H9 (cell line): ENCODE data around the gene NUP214. TPM values are rescaled to one million over a fixed set of nuclear protein-coding genes. Genes with fewer than 3 reads are reported as not detected.

Experiments
- DNase-seq: peaks from one replicate; pipeline ENCODE4 v3.0.0-alpha.2; 2017
- H2AFZ ChIP-seq: one replicate; pipeline ENCODE4 v1.6.1; 2013; ENCODE audit warnings: mild to moderate bottlenecking, low read length, control low read depth, moderate library complexity
- H2AK5ac ChIP-seq: 2 replicates; pipeline ENCODE4 v1.6.1; 2013; ENCODE audit warnings: low read length, control low read depth, mixed read lengths; ENCODE audit not compliant: insufficient read length
- H2BK120ac ChIP-seq: one replicate; pipeline ENCODE4 v1.6.1; 2013; ENCODE audit warnings: low read depth, mild to moderate bottlenecking, low read length, control low read depth, inconsistent platforms; ENCODE audit not compliant: poor library complexity, severe bottlenecking
- H2BK12ac ChIP-seq: 2 replicates; pipeline ENCODE4 v1.6.1; 2013; ENCODE audit warnings: low read length, control low read depth, mixed read lengths, low read depth; ENCODE audit not compliant: insufficient read length
- H2BK15ac ChIP-seq: 2 replicates; pipeline ENCODE4 v1.6.1; 2013; ENCODE audit warnings: low read depth, low read length, control low read depth
- H2BK20ac ChIP-seq: one replicate; pipeline ENCODE4 v1.6.1; 2013; ENCODE audit warnings: low read depth, mild to moderate bottlenecking, low read length, control low read depth, inconsistent platforms; ENCODE audit not compliant: poor library complexity, severe bottlenecking
- H2BK5ac ChIP-seq: 2 replicates; pipeline ENCODE4 v1.6.1; 2013; ENCODE audit warnings: low read length, control low read depth, mixed read lengths; ENCODE audit not compliant: insufficient read length
- H3K14ac ChIP-seq: 2 replicates; pipeline ENCODE4 v1.6.1; 2013; ENCODE audit warnings: low read length, control low read depth; ENCODE audit not compliant: insufficient read depth
- H3K18ac ChIP-seq: 2 replicates; pipeline ENCODE4 v1.6.1; 2013; ENCODE audit warnings: low read depth, mild to moderate bottlenecking, mixed read lengths, low read length, control low read depth; ENCODE audit not compliant: insufficient read length
- H3K23ac ChIP-seq: 2 replicates; pipeline ENCODE4 v1.6.1; 2013; ENCODE audit warnings: low read length, control low read depth, mixed read lengths, low read depth; ENCODE audit not compliant: insufficient read length
- H3K23me2 ChIP-seq: 2 replicates; pipeline ENCODE4 v1.6.1; 2013; ENCODE audit warnings: low read depth, mild to moderate bottlenecking, mixed read lengths, low read length, control low read depth; ENCODE audit not compliant: insufficient read length, poor library complexity, severe bottlenecking
- H3K27ac ChIP-seq: 2 replicates; pipeline ENCODE4 v1.5.1; 2013; ENCODE audit warnings: low read length, control low read depth, mixed read lengths, low read depth; ENCODE audit not compliant: insufficient read length
- H3K27me3 ChIP-seq: 2 replicates; pipeline ENCODE4 v1.6.1; 2013; ENCODE audit warnings: low read length, control low read depth, inconsistent platforms; ENCODE audit not compliant: insufficient read depth
- H3K4ac ChIP-seq: 2 replicates; pipeline ENCODE4 v1.6.1; 2013; ENCODE audit warnings: low read depth, mild to moderate bottlenecking, control low read depth, inconsistent platforms, low read length, moderate library complexity
- H3K4me1 ChIP-seq: 2 replicates; pipeline ENCODE4 v1.6.1; 2013; ENCODE audit warnings: low read length, control low read depth, inconsistent platforms; ENCODE audit not compliant: insufficient read depth
- H3K4me2 ChIP-seq: 2 replicates; pipeline ENCODE4 v1.6.1; 2013; ENCODE audit warnings: low read length, control low read depth, mixed read lengths; ENCODE audit not compliant: insufficient read length, insufficient read depth
- H3K56ac ChIP-seq: 2 replicates; pipeline ENCODE4 v1.6.1; 2013; ENCODE audit warnings: low read depth, mild to moderate bottlenecking, mixed read lengths, low read length, control low read depth; ENCODE audit not compliant: insufficient read length
- H3K79me1 ChIP-seq: 2 replicates; pipeline ENCODE4 v1.6.1; 2013; ENCODE audit warnings: low read depth, mild to moderate bottlenecking, moderate library complexity, low read length, control low read depth, inconsistent platforms; ENCODE audit not compliant: insufficient read depth, poor library complexity, severe bottlenecking
- H3K79me2 ChIP-seq: 2 replicates; pipeline ENCODE4 v1.6.1; 2013; ENCODE audit warnings: low read length, control low read depth, inconsistent platforms; ENCODE audit not compliant: insufficient read depth
- H3K9ac ChIP-seq: 2 replicates; pipeline ENCODE4 v1.6.1; 2013; ENCODE audit warnings: low read length, control low read depth, mixed read lengths; ENCODE audit not compliant: insufficient read length; ENCODE audit errors: extremely low read depth
- H3K9me3 ChIP-seq: one replicate; pipeline ENCODE4 v1.6.1; 2013; ENCODE audit warnings: low read depth, low read length, inconsistent platforms; ENCODE audit not compliant: control insufficient read depth
- H3T11ph ChIP-seq: one replicate; pipeline ENCODE4 v1.6.1; 2013; ENCODE audit warnings: mild to moderate bottlenecking, low read length, control low read depth, inconsistent platforms
- H4K20me1 ChIP-seq: one replicate; pipeline ENCODE4 v1.6.1; 2013; ENCODE audit not compliant: control insufficient read depth, insufficient read length, insufficient read depth
- H4K5ac ChIP-seq: 2 replicates; pipeline ENCODE4 v1.6.1; 2013; ENCODE audit warnings: low read depth, mild to moderate bottlenecking, mixed read lengths, low read length, control low read depth; ENCODE audit not compliant: insufficient read length
- H4K8ac ChIP-seq: replicated peaks from 2 replicates; pipeline ENCODE4 v1.6.1; 2013; ENCODE audit warnings: low read length, control low read depth, mixed read lengths, low read depth; ENCODE audit not compliant: insufficient read length
- H4K91ac ChIP-seq: 2 replicates; pipeline ENCODE4 v1.6.1; 2013; ENCODE audit warnings: low read depth, mild to moderate bottlenecking, moderate library complexity, mixed read lengths, low read length, control low read depth; ENCODE audit not compliant: insufficient read length
- H3K27ac Mint-ChIP-seq, 3 experiments: 2 replicates in 2 of 3; 3 replicates in 1 of 3; pipeline ENCODE4 v1.8.0; 2020 to 2021; ENCODE audit warnings: mixed read lengths in 3 of 3, mild to moderate bottlenecking in 1 of 3, moderate library complexity in 1 of 3
- H3K27me3 Mint-ChIP-seq: 2 replicates; pipeline ENCODE4 v1.8.0; 2021; ENCODE audit warnings: low read depth, mild to moderate bottlenecking, moderate library complexity, mixed read lengths
- H3K36me3 Mint-ChIP-seq, 3 experiments: 2 replicates in 2 of 3; 3 replicates in 1 of 3; pipeline ENCODE4 v1.8.0; 2020 to 2021; ENCODE audit warnings: low read depth in 3 of 3, mixed read lengths in 3 of 3; ENCODE audit not compliant: insufficient read depth in 1 of 3
- H3K4me1 Mint-ChIP-seq, 2 experiments: 2 replicates each; pipeline ENCODE4 v1.8.0; 2020; ENCODE audit warnings: mixed read lengths in 2 of 2
- H3K4me3 Mint-ChIP-seq, 2 experiments: 2 replicates in 1 of 2; 3 replicates in 1 of 2; pipeline ENCODE4 v1.8.0; 2020 to 2021; ENCODE audit warnings: mild to moderate bottlenecking in 2 of 2, mixed read lengths in 2 of 2, moderate library complexity in 1 of 2
- H3K9me3 Mint-ChIP-seq, 2 experiments: 2 replicates in 1 of 2; 3 replicates in 1 of 2; pipeline ENCODE4 v1.8.0; 2020; ENCODE audit warnings: mild to moderate bottlenecking in 2 of 2, mixed read lengths in 2 of 2, moderate library complexity in 1 of 2
- WGBS: extraction: QIAGEN DNeasy Blood & Tissue Kit; methylation state at CpG from one replicate; pipeline ENCODE4 v1.1.7; 2013; ENCODE audit warnings: missing lambda C conversion rate, low lambda C conversion rate, mixed read lengths; ENCODE audit not compliant: insufficient read length; ENCODE audit errors: extremely low coverage; 5-methylcytosine and 5-hydroxymethylcytosine counted together
- total RNA-seq: library from RNA; stranded (reverse); gene quantifications from 2 replicates; pipeline ENCODE4 v1.2.1, GENCODE V29; 2021
- TF ChIP-seq, protein P1 (sequence below): fragments of 200-600 bp; sonication (generic); conservative IDR thresholded peaks from 3 replicates; pipeline ENCODE4 v1.8.0; 2021; ENCODE audit warnings: antibody characterized with exemption, mild to moderate bottlenecking

NUP214 gene
- total RNA-seq, 1 experiment from 2014 or later, result 53.8 TPM

- Histone ChIP-seq H3K79me1 (no peaks in the 10 kb centered on the region), H3K4ac (no peak overlapping the region), H4K8ac (no peak overlapping the region), H2BK12ac (no peak overlapping the region), H3K9me3 (no peaks in the 10 kb centered on the region), H3K27me3 (no peaks in the 10 kb centered on the region), H2AK5ac (no peak overlapping the region), H4K20me1 (no peaks in the 10 kb centered on the region), H2BK120ac (no peak overlapping the region), H2AFZ (no peak overlapping the region), H3K79me2 (no peaks in the 10 kb centered on the region), H4K5ac (no peak overlapping the region), H3K56ac (no peak overlapping the region), H2BK5ac (no peak overlapping the region), H2BK20ac (no peak overlapping the region), H3K9ac (no peak overlapping the region), H3K18ac (no peak overlapping the region), H3T11ph (no peak overlapping the region), H3K14ac (no peak overlapping the region), H4K91ac (no peak overlapping the region), H3K23ac (no peak overlapping the region), H3K27ac (no peak overlapping the region), H3K4me1 (no peaks in the 10 kb centered on the region; the same call in 1 of the 2 replicates), H3K23me2 (peaks cover 5% of the 10 kb centered on the region), H3K4me2 (no peak overlapping the region), H2BK15ac (no peak overlapping the region)
- WGBS, result no CpG with 5 or more reads among the region's 25 CpGs
- TF ChIP-seq, protein P1, sequence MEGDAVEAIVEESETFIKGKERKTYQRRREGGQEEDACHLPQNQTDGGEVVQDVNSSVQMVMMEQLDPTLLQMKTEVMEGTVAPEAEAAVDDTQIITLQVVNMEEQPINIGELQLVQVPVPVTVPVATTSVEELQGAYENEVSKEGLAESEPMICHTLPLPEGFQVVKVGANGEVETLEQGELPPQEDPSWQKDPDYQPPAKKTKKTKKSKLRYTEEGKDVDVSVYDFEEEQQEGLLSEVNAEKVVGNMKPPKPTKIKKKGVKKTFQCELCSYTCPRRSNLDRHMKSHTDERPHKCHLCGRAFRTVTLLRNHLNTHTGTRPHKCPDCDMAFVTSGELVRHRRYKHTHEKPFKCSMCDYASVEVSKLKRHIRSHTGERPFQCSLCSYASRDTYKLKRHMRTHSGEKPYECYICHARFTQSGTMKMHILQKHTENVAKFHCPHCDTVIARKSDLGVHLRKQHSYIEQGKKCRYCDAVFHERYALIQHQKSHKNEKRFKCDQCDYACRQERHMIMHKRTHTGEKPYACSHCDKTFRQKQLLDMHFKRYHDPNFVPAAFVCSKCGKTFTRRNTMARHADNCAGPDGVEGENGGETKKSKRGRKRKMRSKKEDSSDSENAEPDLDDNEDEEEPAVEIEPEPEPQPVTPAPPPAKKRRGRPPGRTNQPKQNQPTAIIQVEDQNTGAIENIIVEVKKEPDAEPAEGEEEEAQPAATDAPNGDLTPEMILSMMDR, result no peak
- H3K4me3 Mint-ChIP-seq, result no peak overlapping the region
- peaks cover 0 to 4% (median 3%) of the 10 kb centered on the region in 3 experiments; a peak in 4 of 7 replicates for H3K36me3 Mint-ChIP-seq
- no peaks in the 10 kb centered on the region for H3K27me3 Mint-ChIP-seq
- no peak for DNase-seq
- H3K4me1 Mint-ChIP-seq, result peaks cover 10 to 31% of the 10 kb centered on the region in 2 experiments
- no peak overlapping the region for H3K27ac Mint-ChIP-seq
- no peaks in the 10 kb centered on the region for H3K9me3 Mint-ChIP-seq
Observed at GRCh38 chr9:131258698-131259431, 133.5 kb downstream of the NUP214 start.
